ENCODE data around the gene SART3.

The SART3 gene

DNA sequence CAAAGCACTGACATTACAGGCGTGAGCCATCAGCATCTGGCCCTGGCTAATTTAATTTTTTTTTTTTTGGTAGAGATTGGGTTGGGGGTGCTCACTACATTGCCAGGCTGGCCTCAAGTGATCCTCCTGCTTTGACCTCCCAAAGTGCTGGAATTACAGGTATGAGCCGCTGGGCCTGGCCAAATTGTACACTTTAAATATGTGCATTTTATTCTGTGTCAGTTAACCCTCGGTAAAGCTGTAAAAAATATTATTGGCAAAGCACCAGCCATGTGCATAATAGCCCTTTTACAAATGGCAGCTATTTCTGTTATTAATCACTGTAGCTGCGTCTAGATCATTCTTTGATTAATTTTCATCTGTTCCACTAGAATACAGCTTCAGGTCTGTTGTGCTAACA, 24.9 kb upstream of the SART3 start:
- no peaks in the 10 kb centered on the region for H3K27me3 ChIP-seq (ENCODE audit: control insufficient read depth in 1 of 2, insufficient read depth in 2 of 2, low read length in 2 of 2)
- no peaks in the 10 kb centered on the region for H3K36me3 ChIP-seq (ENCODE audit: insufficient read depth, low read length)
- no peak overlapping the region for H3K9ac ChIP-seq (ENCODE audit: low read length)
- no peaks in the 10 kb centered on the region for H3K9me3 ChIP-seq (ENCODE audit: low read length)
- H3K4me3 ChIP-seq (ENCODE audit: low read depth in 1 of 2, low read length in 2 of 2): no peak overlapping the region
- no peaks in the 10 kb centered on the region for H3K4me1 ChIP-seq (ENCODE audit: insufficient read depth, low read length)
- no peak overlapping the region for H3K27ac ChIP-seq (ENCODE audit: low read depth, low read length)

DNA sequence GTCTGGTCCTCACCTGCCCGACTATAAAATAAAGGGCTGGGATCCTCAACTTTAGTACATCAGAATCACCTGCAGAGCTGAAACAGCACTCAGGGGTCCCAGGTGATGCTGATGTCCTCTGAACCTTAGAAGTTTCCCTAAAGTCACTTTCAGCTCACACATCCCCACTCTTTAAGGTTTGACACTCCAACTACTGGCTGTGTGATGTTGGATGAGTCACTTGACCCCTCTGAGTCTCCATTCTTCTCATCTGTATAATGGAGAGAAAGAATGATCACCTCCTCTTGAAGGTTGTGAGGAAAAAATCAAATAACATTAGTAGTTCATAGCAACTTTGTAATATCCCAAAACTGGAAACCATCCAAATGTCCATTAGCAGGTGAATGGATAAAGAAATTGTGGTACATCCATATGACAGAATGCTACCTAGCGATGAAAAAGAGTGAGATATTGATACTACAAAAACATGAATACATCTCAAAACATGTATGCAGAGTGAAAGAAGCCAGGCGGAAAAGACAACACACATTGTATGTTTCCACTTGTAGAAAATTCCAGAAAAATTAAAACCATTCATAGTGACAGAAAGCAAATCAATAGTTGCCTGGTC, 23.6 kb upstream of the SART3 start:
- H3K4me1 ChIP-seq (ENCODE audit: insufficient read depth, low read length): no peaks in the 10 kb centered on the region
- no peak overlapping the region for H3K27ac ChIP-seq (ENCODE audit: low read depth, low read length)
- no peaks in the 10 kb centered on the region for H3K36me3 ChIP-seq (ENCODE audit: insufficient read depth, low read length)
- no peak overlapping the region for H3K4me3 ChIP-seq (ENCODE audit: low read depth in 1 of 2, low read length in 2 of 2)
- no peaks in the 10 kb centered on the region for H3K9me3 ChIP-seq (ENCODE audit: low read length)
- no peaks in the 10 kb centered on the region for H3K27me3 ChIP-seq (ENCODE audit: control insufficient read depth in 1 of 2, insufficient read depth in 2 of 2, low read length in 2 of 2)
- no peak overlapping the region for H3K9ac ChIP-seq (ENCODE audit: low read length)

DNA sequence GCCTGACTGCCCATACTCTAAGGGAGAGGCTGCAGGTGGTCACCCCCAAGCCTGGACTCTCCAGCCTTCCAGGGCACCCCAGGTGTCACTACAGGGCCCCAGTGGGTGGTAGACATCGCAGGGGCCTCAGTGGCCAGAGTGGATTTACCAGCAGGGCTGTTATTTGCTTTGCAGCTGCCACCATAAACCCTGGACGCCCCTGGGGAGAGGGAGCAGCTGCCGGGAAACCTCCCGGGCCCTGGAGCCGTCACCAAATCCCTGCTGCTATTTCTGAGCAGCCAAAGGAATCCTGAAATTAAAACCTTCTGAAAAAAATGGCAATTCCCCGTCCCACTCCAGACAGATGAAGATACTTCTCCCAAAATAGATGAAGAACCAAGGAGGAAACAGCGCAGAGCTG, 23.0 kb upstream of the SART3 start:
- H3K9me3 ChIP-seq (ENCODE audit: low read length): no peaks in the 10 kb centered on the region
- H3K9ac ChIP-seq (ENCODE audit: low read length): no peak overlapping the region
- H3K4me1 ChIP-seq (ENCODE audit: insufficient read depth, low read length): no peaks in the 10 kb centered on the region
- H3K4me3 ChIP-seq (ENCODE audit: low read depth in 1 of 2, low read length in 2 of 2): no peak overlapping the region
- no peaks in the 10 kb centered on the region for H3K36me3 ChIP-seq (ENCODE audit: insufficient read depth, low read length)
- H3K27ac ChIP-seq (ENCODE audit: low read depth, low read length): no peak overlapping the region
- H3K27me3 ChIP-seq (ENCODE audit: control insufficient read depth in 1 of 2, insufficient read depth in 2 of 2, low read length in 2 of 2): no peaks in the 10 kb centered on the region

DNA sequence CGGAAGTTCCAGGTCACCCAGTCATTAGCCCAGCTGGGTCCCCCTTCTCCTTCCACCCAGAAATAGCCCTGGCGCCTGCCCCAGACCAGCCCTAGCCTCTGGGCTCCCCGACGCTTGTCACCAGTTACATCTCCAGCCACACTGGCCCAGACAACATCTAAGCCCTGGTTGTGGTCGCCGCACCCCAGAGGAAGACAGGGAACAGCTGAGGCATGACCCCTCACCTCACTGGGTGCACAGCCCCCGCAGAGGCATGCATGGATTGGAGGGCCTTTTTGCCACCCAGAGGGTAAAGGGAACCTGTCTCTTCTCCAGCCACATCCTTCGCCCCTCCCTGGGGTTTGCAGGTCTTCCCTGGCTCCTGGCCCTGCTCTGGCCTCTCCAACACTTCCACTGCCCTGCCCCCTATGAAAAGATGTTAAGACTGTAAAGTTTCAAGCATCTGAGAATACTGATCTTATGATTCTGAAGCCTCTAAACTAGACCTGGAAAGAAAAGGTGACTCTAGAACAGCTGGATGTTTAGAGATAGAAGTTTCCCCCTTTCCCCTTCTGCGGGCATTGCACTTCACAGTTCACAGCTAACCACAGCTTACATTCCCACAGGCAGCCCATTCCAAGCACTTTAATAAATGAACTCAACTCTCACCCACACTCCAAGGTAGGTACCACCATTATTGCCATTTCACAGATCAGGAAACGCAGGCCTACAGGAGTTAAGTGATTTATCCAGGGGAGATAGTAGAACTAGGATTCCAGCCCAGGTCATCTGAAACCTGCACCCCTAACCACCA, 22.2 kb upstream of the SART3 start:
- Histone ChIP-seq H3K4me3 (ENCODE audit: low read depth in 1 of 2, low read length in 2 of 2) (no peak overlapping the region), H3K27me3 (ENCODE audit: control insufficient read depth in 1 of 2, insufficient read depth in 2 of 2, low read length in 2 of 2) (no peaks in the 10 kb centered on the region), H3K9ac (ENCODE audit: low read length) (no peak overlapping the region), H3K9me3 (ENCODE audit: low read length) (no peaks in the 10 kb centered on the region), H3K4me1 (ENCODE audit: insufficient read depth, low read length) (no peaks in the 10 kb centered on the region), H3K36me3 (ENCODE audit: insufficient read depth, low read length) (no peaks in the 10 kb centered on the region), H3K27ac (ENCODE audit: low read depth, low read length) (no peak overlapping the region)

DNA sequence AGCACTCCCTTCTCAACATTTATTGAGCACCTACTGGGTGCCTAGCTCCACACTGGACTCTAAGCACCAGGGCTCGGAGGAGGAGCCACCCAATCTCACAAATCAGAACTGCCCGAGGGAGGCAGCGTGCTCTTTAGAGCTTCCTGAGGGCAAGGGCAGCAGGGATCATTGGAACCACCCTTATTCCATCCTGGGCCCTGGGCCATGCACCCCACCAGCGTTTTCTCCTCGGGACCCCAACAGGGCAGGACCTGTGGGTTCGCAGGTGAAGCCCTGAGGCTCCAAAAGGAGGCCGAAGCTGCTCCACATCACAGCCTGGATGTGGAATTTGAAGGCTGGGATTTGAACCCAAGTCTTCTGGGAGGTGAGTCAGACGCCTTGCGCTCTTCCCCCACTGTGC, 21.5 kb upstream of the SART3 start:
- Histone ChIP-seq H3K4me3 (ENCODE audit: low read depth in 1 of 2, low read length in 2 of 2) (no peak overlapping the region), H3K36me3 (ENCODE audit: insufficient read depth, low read length) (no peaks in the 10 kb centered on the region), H3K4me1 (ENCODE audit: insufficient read depth, low read length) (no peaks in the 10 kb centered on the region), H3K27me3 (ENCODE audit: control insufficient read depth in 1 of 2, insufficient read depth in 2 of 2, low read length in 2 of 2) (no peaks in the 10 kb centered on the region), H3K27ac (ENCODE audit: low read depth, low read length) (no peak overlapping the region), H3K9ac (ENCODE audit: low read length) (no peak overlapping the region), H3K9me3 (ENCODE audit: low read length) (no peaks in the 10 kb centered on the region)

DNA sequence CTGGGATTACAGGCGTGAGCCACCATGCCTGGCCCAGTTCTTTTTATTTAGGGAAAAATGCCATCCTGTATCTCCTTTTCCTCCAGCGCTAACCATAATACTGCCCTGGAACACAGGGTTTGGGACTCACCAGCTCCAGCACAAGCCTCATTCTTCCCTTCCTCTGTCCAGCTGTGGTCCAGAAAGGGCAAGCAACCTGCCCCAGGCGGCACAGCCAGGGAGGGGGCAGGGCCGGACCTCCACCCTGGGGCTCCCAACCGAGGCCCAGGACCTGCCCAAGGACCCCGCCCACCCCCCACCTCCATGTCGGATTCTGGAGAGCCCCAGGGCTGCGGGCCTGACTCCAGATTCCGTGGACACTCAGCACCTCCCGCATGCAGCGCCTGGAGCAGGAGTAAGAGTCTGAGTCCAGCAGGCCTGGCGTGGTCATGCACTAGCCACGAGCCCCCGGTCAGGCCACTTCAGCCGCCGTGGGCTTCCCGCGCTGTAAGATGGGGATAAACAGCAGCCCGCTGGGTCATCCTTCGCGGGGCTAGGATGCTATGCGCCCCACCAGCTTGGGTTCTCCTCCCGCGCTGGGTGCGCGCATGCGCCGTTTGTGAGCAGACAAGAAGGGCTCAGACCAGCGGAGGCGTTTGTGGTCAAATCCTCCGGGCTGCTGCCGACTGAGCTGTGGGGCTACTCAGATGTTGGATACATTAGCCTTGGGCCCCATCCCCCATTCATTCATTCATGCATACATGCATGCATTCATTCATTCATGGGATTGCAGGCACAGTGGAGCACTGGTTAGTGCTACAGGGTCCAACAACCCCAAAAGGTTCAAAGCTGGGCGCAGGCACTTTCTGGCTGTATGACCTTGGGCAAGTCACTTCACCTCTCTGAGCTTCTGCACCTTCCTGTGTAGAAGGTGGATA, 20.6 kb upstream of the SART3 start:
- H3K36me3 ChIP-seq (ENCODE audit: insufficient read depth, low read length): no peaks in the 10 kb centered on the region
- no peak overlapping the region for H3K4me3 ChIP-seq (ENCODE audit: low read depth in 1 of 2, low read length in 2 of 2)
- no peaks in the 10 kb centered on the region for H3K27me3 ChIP-seq (ENCODE audit: control insufficient read depth in 1 of 2, insufficient read depth in 2 of 2, low read length in 2 of 2)
- no peaks in the 10 kb centered on the region for H3K4me1 ChIP-seq (ENCODE audit: insufficient read depth, low read length)
- H3K9ac ChIP-seq (ENCODE audit: low read length): no peak overlapping the region
- H3K9me3 ChIP-seq (ENCODE audit: low read length): no peaks in the 10 kb centered on the region
- no peak overlapping the region for H3K27ac ChIP-seq (ENCODE audit: low read depth, low read length)

DNA sequence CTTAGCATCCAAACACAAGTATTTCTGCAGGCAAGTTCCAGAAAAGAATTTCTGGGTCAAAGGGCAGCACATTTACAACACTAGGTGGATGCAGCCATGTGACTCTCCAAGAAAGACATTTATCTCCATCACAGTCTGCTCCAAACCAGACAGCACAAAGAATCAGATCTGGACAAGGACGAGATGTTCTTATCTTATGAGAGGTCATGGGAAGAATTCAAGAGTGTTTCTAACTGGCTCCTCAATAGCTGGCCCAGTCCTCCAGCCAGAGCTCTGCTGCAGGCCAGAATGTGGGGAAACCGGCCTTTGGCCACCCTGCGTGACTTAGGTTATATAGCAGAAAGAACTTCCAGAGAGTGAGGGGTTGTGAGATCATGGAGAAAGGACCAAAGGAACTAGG, 19.6 kb upstream of the SART3 start:
- H3K36me3 ChIP-seq (ENCODE audit: insufficient read depth, low read length): no peaks in the 10 kb centered on the region
- no peak overlapping the region for H3K4me3 ChIP-seq (ENCODE audit: low read depth in 1 of 2, low read length in 2 of 2)
- no peaks in the 10 kb centered on the region for H3K27me3 ChIP-seq (ENCODE audit: control insufficient read depth in 1 of 2, insufficient read depth in 2 of 2, low read length in 2 of 2)
- no peaks in the 10 kb centered on the region for H3K9me3 ChIP-seq (ENCODE audit: low read length)
- H3K9ac ChIP-seq (ENCODE audit: low read length): no peak overlapping the region
- H3K4me1 ChIP-seq (ENCODE audit: insufficient read depth, low read length): no peaks in the 10 kb centered on the region
- no peak overlapping the region for H3K27ac ChIP-seq (ENCODE audit: low read depth, low read length)

DNA sequence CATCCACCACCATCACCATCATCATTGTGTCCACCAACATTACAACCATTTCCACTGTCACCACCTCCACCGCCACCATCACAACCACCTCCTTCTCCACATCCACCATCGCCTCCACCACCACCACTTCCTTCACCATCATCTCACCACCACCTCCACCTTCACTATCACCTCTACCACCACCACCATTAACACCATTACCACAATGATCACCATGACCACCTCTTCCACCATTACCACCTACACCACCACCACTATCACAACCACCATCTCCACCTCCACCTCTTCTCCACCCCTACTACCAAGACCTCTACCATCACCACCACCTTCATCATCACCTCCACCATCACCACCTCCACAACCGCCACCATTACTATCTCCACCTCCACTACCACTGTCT, 17.8 kb upstream of the SART3 start:
- Histone ChIP-seq H3K36me3 (ENCODE audit: insufficient read depth, low read length) (no peaks in the 10 kb centered on the region), H3K4me3 (ENCODE audit: low read depth in 1 of 2, low read length in 2 of 2) (no peak overlapping the region), H3K27ac (ENCODE audit: low read depth, low read length) (no peak overlapping the region), H3K9me3 (ENCODE audit: low read length) (no peaks in the 10 kb centered on the region), H3K4me1 (ENCODE audit: insufficient read depth, low read length) (no peaks in the 10 kb centered on the region), H3K27me3 (ENCODE audit: control insufficient read depth in 1 of 2, insufficient read depth in 2 of 2, low read length in 2 of 2) (no peaks in the 10 kb centered on the region), H3K9ac (ENCODE audit: low read length) (no peak overlapping the region)

DNA sequence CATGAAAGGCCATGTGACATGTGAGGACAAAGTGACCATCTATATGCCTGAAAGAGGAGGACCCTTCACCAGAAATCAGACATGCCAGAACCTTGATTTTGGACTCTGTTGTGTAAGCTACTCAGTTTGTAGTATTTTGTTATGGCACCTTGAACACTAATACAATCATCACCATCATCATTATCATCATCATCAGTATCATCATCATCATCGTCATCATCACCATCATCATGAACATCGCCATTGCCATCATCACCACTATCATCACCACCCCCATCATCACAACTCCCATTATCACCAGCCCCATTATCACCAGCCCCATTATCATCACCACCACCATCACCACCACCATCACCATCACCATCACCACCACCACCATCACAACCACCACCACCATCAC, 17.3 kb upstream of the SART3 start:
- Histone ChIP-seq H3K36me3 (ENCODE audit: insufficient read depth, low read length) (no peaks in the 10 kb centered on the region), H3K9me3 (ENCODE audit: low read length) (no peaks in the 10 kb centered on the region)

DNA sequence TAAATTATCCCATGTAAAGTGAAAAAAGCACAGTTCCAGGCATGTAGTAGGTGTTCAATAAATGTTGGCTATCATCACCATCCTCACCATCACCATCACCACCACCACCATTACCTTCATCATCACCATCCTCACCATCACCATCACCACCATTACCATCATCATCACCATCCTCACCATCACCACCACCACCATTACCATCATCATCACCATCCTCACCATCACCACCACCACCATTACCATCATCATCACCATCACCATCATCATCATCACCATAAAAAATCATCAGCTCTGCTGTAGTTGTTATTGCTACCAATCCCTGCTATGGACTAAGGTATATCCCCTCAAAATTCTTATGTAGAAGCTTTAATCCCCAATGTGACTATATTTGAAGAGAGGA, 16.5 kb upstream of the SART3 start:
- H3K4me1 ChIP-seq (ENCODE audit: insufficient read depth, low read length): no peaks in the 10 kb centered on the region
- no peak overlapping the region for H3K4me3 ChIP-seq (ENCODE audit: low read depth in 1 of 2, low read length in 2 of 2)
- H3K27me3 ChIP-seq (ENCODE audit: control insufficient read depth in 1 of 2, insufficient read depth in 2 of 2, low read length in 2 of 2): no peaks in the 10 kb centered on the region
- H3K9me3 ChIP-seq (ENCODE audit: low read length): no peaks in the 10 kb centered on the region
- no peak overlapping the region for H3K27ac ChIP-seq (ENCODE audit: low read depth, low read length)
- no peak overlapping the region for H3K9ac ChIP-seq (ENCODE audit: low read length)
- H3K36me3 ChIP-seq (ENCODE audit: insufficient read depth, low read length): no peaks in the 10 kb centered on the region

More for the DNA sequence above, 17.3 kb upstream of the SART3 start:
- Histone ChIP-seq H3K4me3 (ENCODE audit: low read depth in 1 of 2, low read length in 2 of 2) (no peak overlapping the region), H3K27ac (ENCODE audit: low read depth, low read length) (no peak overlapping the region), H3K27me3 (ENCODE audit: control insufficient read depth in 1 of 2, insufficient read depth in 2 of 2, low read length in 2 of 2) (no peaks in the 10 kb centered on the region), H3K4me1 (ENCODE audit: insufficient read depth, low read length) (no peaks in the 10 kb centered on the region), H3K9ac (ENCODE audit: low read length) (no peak overlapping the region)

DNA sequence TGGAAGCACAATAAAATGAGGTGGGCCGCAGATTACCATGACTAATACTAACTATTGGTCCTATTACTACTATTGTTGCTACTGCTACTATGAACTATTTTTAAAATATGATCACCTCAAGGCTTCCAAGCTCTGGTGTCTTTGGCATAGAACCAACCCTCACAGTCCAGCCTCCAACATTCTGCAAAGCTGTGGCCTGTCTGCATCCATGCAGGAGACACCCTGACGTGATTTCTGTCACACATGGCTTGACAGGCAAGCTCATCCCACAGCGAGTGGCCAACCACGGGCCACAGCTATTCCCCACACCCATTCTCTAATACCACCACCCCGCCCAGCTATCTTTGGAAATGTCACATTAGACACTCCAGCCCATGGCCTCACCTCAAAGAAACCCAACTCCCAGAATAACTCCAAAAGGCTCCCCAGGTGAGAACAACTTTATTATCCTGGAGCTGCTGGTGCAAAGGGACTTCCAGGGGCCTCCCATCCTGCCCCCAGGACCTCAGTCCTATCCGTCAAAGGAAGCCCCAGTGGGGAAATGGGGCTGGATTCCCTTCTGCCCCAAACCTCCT, 15.8 kb upstream of the SART3 start:
- H3K4me3 ChIP-seq (ENCODE audit: low read depth in 1 of 2, low read length in 2 of 2): no peak overlapping the region

More for the DNA sequence above, 15.8 kb upstream of the SART3 start:
- Histone ChIP-seq H3K27ac (ENCODE audit: low read depth, low read length) (no peak overlapping the region), H3K9me3 (ENCODE audit: low read length) (no peaks in the 10 kb centered on the region), H3K4me1 (ENCODE audit: insufficient read depth, low read length) (no peaks in the 10 kb centered on the region), H3K27me3 (ENCODE audit: control insufficient read depth in 1 of 2, insufficient read depth in 2 of 2, low read length in 2 of 2) (no peaks in the 10 kb centered on the region), H3K36me3 (ENCODE audit: insufficient read depth, low read length) (no peaks in the 10 kb centered on the region), H3K9ac (ENCODE audit: low read length) (no peak overlapping the region)
